SK-N-SH treated with all-trans-retinoic acid at 6 μM for 48 hours (cell line): ENCODE data around the gene MYLK.

Source experiments
- CREB5 ChIP-seq: fragments of 250-450 bp; sonication (Bioruptor Pico); IDR thresholded peaks from 2 replicates; pipeline ENCODE4 v1.5.1; 2020; ENCODE audit warnings: low read depth, mild to moderate bottlenecking, moderate library complexity
- ISL1 ChIP-seq: fragments of 250-450 bp; sonication (Bioruptor Pico); IDR thresholded peaks from 2 replicates; pipeline ENCODE4 v2.1.2; 2022; ENCODE audit warnings: mild to moderate bottlenecking, moderate library complexity
- PPARA ChIP-seq: fragments of 250-450 bp; sonication (Bioruptor Pico); IDR thresholded peaks from 2 replicates; pipeline ENCODE4 v1.5.0; 2020; ENCODE audit warnings: mild to moderate bottlenecking, borderline replicate concordance
- TSHZ2 ChIP-seq: fragments of 250-450 bp; sonication (Bioruptor Pico); IDR thresholded peaks from 2 replicates; pipeline ENCODE4 v1.5.0; 2020; ENCODE audit warnings: mild to moderate bottlenecking, moderate library complexity
- ZFP30 ChIP-seq: fragments of 450-650 bp; formaldehyde crosslinking; IDR thresholded peaks from 2 replicates; pipeline ENCODE4 v1.5.0; 2022; ENCODE audit warnings: mild to moderate bottlenecking, moderate library complexity
- ZNF70 ChIP-seq: fragments of 450-650 bp; formaldehyde crosslinking; IDR thresholded peaks from 2 replicates; pipeline ENCODE4 v1.5.0; 2020; ENCODE audit warnings: mild to moderate bottlenecking, moderate library complexity
- TF ChIP-seq, protein P1 (sequence below): fragments of 250-450 bp; sonication (Bioruptor Pico); IDR thresholded peaks from 2 replicates; pipeline ENCODE4 v1.8.0; 2020; ENCODE audit warnings: mild to moderate bottlenecking, moderate library complexity, borderline replicate concordance

GRCh38 chr3:123712077-123712860 is 171.9 kb downstream of the MYLK start:
- TF ChIP-seq TSHZ2 (no peak), ZFP30 (CRISPR knock-in tag) (no peak), CREB5 (no peak), ISL1 (CRISPR knock-in tag) (no peak), PPARA (CRISPR knock-in tag) (no peak), ZNF70 (CRISPR knock-in tag) (no peak)
- TF ChIP-seq, protein P1, sequence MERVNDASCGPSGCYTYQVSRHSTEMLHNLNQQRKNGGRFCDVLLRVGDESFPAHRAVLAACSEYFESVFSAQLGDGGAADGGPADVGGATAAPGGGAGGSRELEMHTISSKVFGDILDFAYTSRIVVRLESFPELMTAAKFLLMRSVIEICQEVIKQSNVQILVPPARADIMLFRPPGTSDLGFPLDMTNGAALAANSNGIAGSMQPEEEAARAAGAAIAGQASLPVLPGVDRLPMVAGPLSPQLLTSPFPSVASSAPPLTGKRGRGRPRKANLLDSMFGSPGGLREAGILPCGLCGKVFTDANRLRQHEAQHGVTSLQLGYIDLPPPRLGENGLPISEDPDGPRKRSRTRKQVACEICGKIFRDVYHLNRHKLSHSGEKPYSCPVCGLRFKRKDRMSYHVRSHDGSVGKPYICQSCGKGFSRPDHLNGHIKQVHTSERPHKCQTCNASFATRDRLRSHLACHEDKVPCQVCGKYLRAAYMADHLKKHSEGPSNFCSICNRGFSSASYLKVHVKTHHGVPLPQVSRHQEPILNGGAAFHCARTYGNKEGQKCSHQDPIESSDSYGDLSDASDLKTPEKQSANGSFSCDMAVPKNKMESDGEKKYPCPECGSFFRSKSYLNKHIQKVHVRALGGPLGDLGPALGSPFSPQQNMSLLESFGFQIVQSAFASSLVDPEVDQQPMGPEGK (CRISPR knock-in tag): no peak
